Stimulated activated effector memory CD8-positive, alpha-beta T cell treated with anti-CD3 and anti-CD28 coated beads, Interleukin-12 subunit alpha, Interleukin-12 subunit beta, amount 100 ng/mL, for 72 hours (primary cell): ENCODE measurements around the gene TTC1.

ENCODE experiments used
- ATAC-seq: fragments of 150-1000 bp; cut with Tn5 transposase; 2 replicates; pipeline ENCODE4 v1.10.0; 2021
- DNase-seq, 2 donors: peaks; one replicate each; pipeline ENCODE4 v3.0.0; 2021 to 2022; ENCODE audit warnings: low spot score in 2 of 2
- H3K27ac Mint-ChIP-seq: one replicate; pipeline ENCODE4 v1.8.0; 2022; ENCODE audit warnings: mild to moderate bottlenecking, mixed read lengths
- H3K36me3 Mint-ChIP-seq: one replicate; pipeline ENCODE4 v1.8.0; 2022; ENCODE audit warnings: mild to moderate bottlenecking, mixed read lengths
- H3K4me1 Mint-ChIP-seq: one replicate; pipeline ENCODE4 v1.8.0; 2022; ENCODE audit warnings: mixed read lengths
- H3K4me3 Mint-ChIP-seq: one replicate; pipeline ENCODE4 v1.8.0; 2022; ENCODE audit warnings: mild to moderate bottlenecking, mixed read lengths
- H3K9me3 Mint-ChIP-seq: one replicate; pipeline ENCODE4 v1.8.0; 2022; ENCODE audit warnings: mixed read lengths

TTC1 gene

DNA sequence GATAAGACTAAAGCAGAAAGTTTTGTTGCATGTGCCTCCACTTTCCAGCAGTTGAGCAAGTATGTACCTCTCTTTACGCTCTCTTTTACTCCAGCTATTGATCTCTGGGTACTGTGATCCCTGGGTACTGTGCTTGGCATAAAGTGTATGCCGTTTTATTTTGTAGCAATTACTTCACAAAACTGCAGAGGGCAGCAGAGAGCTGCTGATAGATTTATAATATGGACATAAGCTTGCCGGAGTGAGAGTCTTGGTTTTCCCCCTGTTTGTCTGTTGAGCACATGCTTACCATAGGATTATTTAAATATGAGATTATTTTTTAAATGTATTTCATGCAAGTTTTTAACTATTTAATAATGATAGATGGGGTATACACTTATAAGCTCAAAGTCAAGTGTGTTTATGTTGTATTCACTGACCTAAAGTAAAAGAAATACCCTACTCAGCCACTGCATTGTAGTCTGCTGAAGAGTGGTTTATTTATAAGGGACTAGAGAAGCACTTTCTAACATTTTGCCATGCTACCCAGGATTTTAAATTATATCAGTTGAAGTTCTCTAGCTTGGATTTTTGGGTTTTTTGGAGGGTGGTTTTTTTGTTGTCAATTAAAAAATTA lies 13.0 kb downstream of the TTC1 start:
- H3K4me1 Mint-ChIP-seq: peaks cover 32% of the 10 kb centered on the region
- DNase-seq (peak; percentile 42 to 71), ATAC-seq (peak; percentile 85)
- H3K4me3 Mint-ChIP-seq: no peak overlapping the region
- peaks cover 63% of the 10 kb centered on the region for H3K36me3 Mint-ChIP-seq
- no peaks in the 10 kb centered on the region for H3K9me3 Mint-ChIP-seq
- H3K27ac Mint-ChIP-seq: peak overlapping the region; percentile 2

GRCh38 chr5:160023007-160023907 lies 14.3 kb downstream of the TTC1 start:
- Mint-ChIP-seq H3K9me3 (no peaks in the 10 kb centered on the region), H3K4me1 (peaks cover 31% of the 10 kb centered on the region), H3K27ac (peak overlapping the region; percentile 36), H3K4me3 (no peak overlapping the region), H3K36me3 (peaks cover 74% of the 10 kb centered on the region)
- ATAC-seq (no peak), DNase-seq (no peak)

DNA sequence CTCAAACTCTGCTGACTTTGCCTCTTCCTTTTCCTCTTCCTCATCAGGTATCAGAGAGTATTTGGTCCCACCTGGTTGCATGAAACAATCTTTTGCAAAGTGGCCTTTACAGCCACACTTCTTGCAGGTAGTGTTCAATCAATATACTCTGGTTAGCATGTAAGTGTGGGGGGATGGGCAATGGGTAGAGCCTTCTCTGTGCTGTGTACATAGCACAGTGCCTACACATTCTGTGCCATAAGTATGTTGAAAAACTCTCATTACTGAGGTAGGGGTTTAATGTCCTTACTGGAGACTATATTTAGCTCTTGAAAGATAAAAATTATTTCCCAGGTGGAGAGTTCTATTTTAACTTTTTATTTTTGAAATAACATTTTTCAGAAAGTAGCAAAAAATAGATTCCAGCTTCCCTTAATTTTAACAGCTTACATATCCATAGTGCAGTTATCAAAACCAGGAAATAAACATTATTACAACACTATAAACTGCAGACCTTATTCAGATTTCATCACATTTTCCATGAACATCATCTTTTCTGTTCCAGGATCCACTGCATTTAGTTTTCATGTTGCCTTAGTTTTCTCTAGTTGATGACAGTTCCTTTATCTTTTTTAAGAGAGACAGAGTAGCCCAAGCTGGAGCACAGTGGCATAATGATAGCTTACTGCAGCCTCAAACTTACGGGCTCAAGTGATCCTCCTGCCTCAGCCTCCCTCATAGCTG lies 15.1 kb downstream of the TTC1 start:
- no peak overlapping the region for H3K4me3 Mint-ChIP-seq
- peaks cover 76% of the 10 kb centered on the region for H3K36me3 Mint-ChIP-seq
- DNase-seq (no peak), ATAC-seq (no peak)
- no peaks in the 10 kb centered on the region for H3K9me3 Mint-ChIP-seq
- peak overlapping the region; percentile 36 for H3K27ac Mint-ChIP-seq
- peaks cover 29% of the 10 kb centered on the region for H3K4me1 Mint-ChIP-seq

- DNase-seq: no peak
- Mint-ChIP-seq H3K9me3 (no peaks in the 10 kb centered on the region), H3K4me3 (no peak overlapping the region), H3K27ac (peak overlapping the region; percentile 2), H3K4me1 (peaks cover 12% of the 10 kb centered on the region), H3K36me3 (peaks cover 62% of the 10 kb centered on the region)
- no peak for ATAC-seq
These were observed 20.1 kb downstream of the TTC1 start for GRCh38 chr5:160029004-160029403.

- H3K4me1 Mint-ChIP-seq: peaks cover 12% of the 10 kb centered on the region
- no peak for DNase-seq
- no peaks in the 10 kb centered on the region for H3K9me3 Mint-ChIP-seq
- H3K4me3 Mint-ChIP-seq: no peak overlapping the region
- ATAC-seq: no peak
- peak overlapping the region; percentile 2 for H3K27ac Mint-ChIP-seq
- peaks cover 58% of the 10 kb centered on the region for H3K36me3 Mint-ChIP-seq
These were observed 20.7 kb downstream of the TTC1 start for GRCh38 chr5:160029540-160030139.

DNA sequence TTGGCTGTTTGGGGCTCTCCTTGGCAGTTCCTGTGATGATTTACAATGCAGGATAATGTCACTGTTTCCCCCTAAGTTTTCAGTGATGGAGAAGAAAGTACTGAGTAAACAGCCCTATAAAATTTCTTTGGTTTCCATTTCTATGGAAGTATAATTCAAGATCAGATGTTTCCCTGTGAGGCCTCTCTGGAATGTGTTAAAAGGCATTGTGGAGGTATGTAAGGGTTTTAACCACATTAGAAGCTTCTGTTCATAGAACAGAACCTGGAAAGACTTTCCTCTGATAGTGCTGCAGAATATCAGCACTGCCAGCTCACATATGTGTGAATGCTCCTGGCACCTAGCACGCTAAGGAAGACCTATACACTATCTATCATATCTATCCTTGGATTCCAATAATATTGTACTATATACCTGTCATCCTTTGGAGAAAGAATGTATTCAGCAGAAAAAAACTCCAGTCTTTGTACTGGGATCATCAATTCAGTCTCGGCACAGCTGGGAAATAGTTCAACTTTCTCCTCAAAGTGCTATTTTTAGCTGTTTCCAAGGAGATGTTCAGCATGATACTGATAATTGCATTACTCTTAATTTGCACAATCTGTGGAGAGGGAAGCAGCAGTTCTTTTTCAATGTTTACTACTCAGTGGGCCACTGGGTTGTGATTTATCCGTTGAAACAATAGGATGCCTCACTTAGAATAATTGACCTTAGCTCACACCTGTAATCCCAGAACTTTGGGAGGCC lies 21.9 kb downstream of the TTC1 start:
- Mint-ChIP-seq H3K27ac (no peak overlapping the region), H3K9me3 (no peaks in the 10 kb centered on the region), H3K36me3 (peaks cover 58% of the 10 kb centered on the region), H3K4me3 (no peak overlapping the region), H3K4me1 (peaks cover 12% of the 10 kb centered on the region)
- DNase-seq (no peak), ATAC-seq (no peak)

DNA sequence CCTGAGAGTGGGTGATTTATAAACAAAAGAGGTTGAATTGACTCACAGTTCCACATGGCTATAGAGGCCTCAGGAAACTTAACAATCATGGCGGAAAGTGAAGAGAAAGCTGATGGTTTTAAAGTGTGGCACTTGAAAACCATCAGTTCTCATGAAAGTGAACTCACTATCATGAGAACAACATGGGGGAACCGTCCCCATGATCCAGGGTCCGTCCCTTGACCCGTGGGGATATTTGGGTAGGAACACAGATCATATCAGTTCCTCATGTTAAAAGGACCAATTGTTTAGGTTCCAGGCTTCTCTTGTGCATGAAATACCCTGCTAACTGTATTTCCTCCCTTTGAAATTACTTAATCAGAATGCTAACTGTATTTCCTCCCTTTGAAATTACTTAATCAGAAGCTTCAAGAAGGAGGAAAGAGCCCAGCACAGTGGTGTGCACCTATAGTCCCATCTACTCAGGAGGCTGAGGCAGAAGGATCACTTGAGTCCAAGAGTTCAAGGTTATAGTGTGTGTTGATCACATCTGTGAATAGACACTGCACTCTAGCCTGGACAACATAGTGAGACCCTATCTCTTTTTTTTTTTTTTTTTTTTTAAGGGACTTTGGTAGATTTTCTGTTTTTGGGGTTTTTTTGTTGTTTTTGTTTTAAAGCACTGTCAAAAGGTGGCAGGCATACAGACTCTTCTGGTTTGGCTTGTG lies 24.8 kb downstream of the TTC1 start:
- no peak for ATAC-seq
- Mint-ChIP-seq H3K4me1 (peaks cover 12% of the 10 kb centered on the region), H3K4me3 (no peak overlapping the region), H3K27ac (peak overlapping the region; percentile 37), H3K9me3 (no peaks in the 10 kb centered on the region), H3K36me3 (peaks cover 61% of the 10 kb centered on the region)
- DNase-seq: no peak

- Mint-ChIP-seq H3K9me3 (no peaks in the 10 kb centered on the region), H3K36me3 (peaks cover 75% of the 10 kb centered on the region), H3K27ac (peak overlapping the region; percentile 20), H3K4me3 (no peak overlapping the region), H3K4me1 (peaks cover 5% of the 10 kb centered on the region)
- no peak for DNase-seq
- ATAC-seq: no peak
These were observed 27.3 kb downstream of the TTC1 start for GRCh38 chr5:160036243-160036642.

DNA sequence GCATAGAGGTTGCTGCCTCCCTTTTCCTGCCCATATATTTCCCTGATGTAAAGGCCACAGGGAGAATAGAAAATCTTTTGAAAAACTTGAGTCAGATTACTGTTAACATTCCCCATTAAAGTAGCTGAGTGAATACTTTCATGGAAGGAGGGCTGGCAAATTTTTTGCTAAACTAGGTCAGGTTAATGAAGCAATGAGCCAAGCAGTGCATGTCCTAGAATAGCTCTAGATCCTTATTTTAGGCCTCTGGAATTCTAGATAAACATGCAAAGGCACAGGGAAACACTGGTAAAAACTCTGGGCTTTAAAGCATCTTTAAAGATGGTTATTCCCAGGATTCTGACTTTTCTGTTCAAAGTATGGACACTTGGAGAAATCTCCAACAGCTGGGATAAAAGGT lies 27.9 kb downstream of the TTC1 start:
- ATAC-seq (no peak), DNase-seq (no peak)
- Mint-ChIP-seq H3K4me3 (no peak overlapping the region), H3K36me3 (peaks cover 81% of the 10 kb centered on the region), H3K27ac (peak overlapping the region; percentile 20), H3K4me1 (peaks cover 5% of the 10 kb centered on the region), H3K9me3 (no peaks in the 10 kb centered on the region)

DNA sequence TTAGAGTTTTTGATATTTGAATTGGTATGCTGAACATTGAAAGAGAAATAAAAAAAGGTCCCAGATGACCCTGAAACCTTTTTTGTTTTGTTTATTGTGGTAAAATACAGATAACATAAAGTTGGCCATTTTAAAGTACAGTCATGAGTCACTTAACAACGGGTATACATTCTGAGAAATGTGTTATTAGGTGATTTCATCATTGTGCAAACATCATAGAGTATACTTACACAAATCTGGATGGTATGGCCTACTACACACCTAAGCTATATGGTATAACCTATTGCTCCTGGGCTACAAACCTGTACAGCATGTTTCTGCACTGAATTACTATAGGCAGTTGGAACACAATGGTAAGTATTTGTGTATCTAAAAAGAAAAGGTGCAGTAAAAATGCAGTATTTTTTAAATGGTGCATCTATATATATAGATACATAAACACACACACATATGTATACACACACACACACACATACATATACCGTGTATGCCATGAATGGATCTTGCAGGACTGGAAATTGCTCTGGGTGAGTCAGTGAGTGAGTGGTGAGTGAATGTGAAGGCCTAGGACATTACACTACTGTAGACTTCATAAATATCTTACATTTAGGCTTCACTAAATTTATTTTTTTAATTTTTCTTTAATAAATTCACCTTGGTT lies 31.0 kb downstream of the TTC1 start:
- Mint-ChIP-seq H3K4me3 (no peak overlapping the region), H3K36me3 (peaks cover 82% of the 10 kb centered on the region), H3K4me1 (peaks cover 7% of the 10 kb centered on the region), H3K27ac (no peak overlapping the region), H3K9me3 (no peaks in the 10 kb centered on the region)
- DNase-seq (no peak), ATAC-seq (no peak)

DNA sequence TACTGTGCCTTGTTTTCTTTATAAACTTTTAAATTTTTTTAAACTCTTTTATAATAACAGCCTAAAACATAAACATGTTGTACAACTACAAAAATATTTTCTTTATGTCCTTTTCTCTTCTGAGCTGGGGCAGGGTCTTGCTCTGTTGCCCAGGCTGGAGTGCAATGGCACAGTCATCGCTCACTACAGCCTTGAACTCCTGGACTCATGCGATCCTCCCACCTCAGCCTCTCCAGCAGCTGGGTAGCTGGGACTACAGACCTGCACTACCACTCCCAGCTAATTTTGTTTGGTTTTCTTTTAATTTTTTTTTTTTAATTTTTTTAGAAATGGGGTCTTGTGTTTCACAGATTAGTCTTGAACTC lies 31.5 kb downstream of the TTC1 start:
- no peaks in the 10 kb centered on the region for H3K9me3 Mint-ChIP-seq
- H3K4me1 Mint-ChIP-seq: peaks cover 7% of the 10 kb centered on the region
- ATAC-seq (no peak), DNase-seq (no peak)
- no peak overlapping the region for H3K27ac Mint-ChIP-seq
- no peak overlapping the region for H3K4me3 Mint-ChIP-seq
- peaks cover 77% of the 10 kb centered on the region for H3K36me3 Mint-ChIP-seq

- no peak overlapping the region for H3K4me3 Mint-ChIP-seq
- no peak overlapping the region for H3K27ac Mint-ChIP-seq
- ATAC-seq: no peak
- peaks cover 71% of the 10 kb centered on the region for H3K36me3 Mint-ChIP-seq
- no peaks in the 10 kb centered on the region for H3K9me3 Mint-ChIP-seq
- no peak for DNase-seq
- H3K4me1 Mint-ChIP-seq: peaks cover 7% of the 10 kb centered on the region
These were observed 33.7 kb downstream of the TTC1 start for GRCh38 chr5:160042671-160043070.

DNA sequence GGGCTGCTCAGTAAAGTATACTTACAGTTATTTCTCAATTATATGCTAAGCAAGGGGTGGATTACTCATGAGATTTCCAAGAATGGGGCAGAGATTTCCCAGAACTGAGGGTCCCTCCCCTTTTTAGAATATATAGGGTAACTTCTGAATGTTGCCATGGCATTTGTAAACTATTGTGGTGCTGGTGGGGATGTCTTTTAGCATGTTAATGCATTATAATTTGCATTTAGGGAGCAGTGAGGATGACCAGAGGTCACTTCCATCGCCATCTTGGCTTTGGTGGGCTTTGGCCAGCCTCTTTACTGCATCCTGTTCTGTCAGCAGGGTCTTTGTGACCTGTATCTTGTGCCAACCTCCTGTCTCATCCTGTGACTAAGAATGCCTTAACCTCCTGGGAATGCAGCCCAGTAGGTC lies 35.5 kb downstream of the TTC1 start:
- Mint-ChIP-seq H3K36me3 (peaks cover 71% of the 10 kb centered on the region), H3K4me1 (peaks cover 7% of the 10 kb centered on the region), H3K9me3 (no peaks in the 10 kb centered on the region), H3K27ac (no peak overlapping the region), H3K4me3 (no peak overlapping the region)
- ATAC-seq (no peak), DNase-seq (no peak)

- peaks cover 7% of the 10 kb centered on the region for H3K4me1 Mint-ChIP-seq
- ATAC-seq (no peak), DNase-seq (no peak)
- no peaks in the 10 kb centered on the region for H3K9me3 Mint-ChIP-seq
- peaks cover 71% of the 10 kb centered on the region for H3K36me3 Mint-ChIP-seq
- H3K27ac Mint-ChIP-seq: no peak overlapping the region
- no peak overlapping the region for H3K4me3 Mint-ChIP-seq
These were observed 36.0 kb downstream of the TTC1 start for GRCh38 chr5:160044967-160045366.
